HG02981 (cell line): ENCODE measurements around the gene URM1.
"Not testable (repeated sequence)": the region's sequence is repeated elsewhere in the genome, so short reads cannot be mapped to it uniquely, and the experiment has no call there.

Experiments used
- ATAC-seq: cut with Tn5 transposase; IDR thresholded peaks from one replicate; pipeline ENCODE4 v1.9.1; 2021; ENCODE audit warnings: mild to moderate bottlenecking, moderate library complexity; ENCODE audit not compliant: unreplicated experiment

URM1 gene

GRCh38 chr9:128370752-128371629 is at the start of gene URM1:
Gene URM1, plus strand, starts transcription at chr9:128371374. Its CDS starts 7 bp downstream, at chr9:128371381.
- peak; percentile 94 for ATAC-seq

DNA sequence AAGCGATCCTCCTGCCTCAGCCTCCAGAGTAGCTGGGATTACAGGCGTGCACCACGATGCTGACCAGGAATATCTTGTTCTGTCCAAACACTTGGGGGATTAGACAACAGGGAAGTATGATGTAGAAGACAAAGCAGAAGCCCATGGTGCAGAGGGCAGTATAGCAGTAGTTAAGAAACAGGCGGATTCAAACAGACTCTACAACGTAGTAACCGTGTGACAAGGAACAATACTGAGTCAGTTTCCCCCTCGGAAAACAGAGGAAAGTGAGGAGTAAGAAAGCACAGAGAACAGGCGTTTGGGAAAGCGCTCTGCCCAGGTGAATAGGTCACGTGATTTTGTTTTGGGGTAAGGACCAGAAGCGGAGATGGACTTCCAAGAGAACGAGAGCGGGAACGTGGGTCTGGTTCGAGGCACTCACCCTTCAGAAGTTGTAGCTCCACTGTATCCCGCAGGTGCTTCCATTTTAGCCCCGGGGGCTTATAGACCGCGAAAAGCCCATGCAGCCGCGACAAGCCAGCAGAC is 49.2 kb upstream of the URM1 start:
- no peak for ATAC-seq

GRCh38 chr9:128322404-128323211 is 48.6 kb upstream of the URM1 start, which contains the start of the genes COQ4 and TRUB2:
Gene COQ4, plus strand, starts transcription at chr9:128322839. Its CDS starts 20 bp downstream, at chr9:128322859.
Gene TRUB2, minus strand, starts transcription at chr9:128322447. Its CDS starts 39 bp downstream, at chr9:128322408.
- peak; percentile 75 for ATAC-seq

DNA sequence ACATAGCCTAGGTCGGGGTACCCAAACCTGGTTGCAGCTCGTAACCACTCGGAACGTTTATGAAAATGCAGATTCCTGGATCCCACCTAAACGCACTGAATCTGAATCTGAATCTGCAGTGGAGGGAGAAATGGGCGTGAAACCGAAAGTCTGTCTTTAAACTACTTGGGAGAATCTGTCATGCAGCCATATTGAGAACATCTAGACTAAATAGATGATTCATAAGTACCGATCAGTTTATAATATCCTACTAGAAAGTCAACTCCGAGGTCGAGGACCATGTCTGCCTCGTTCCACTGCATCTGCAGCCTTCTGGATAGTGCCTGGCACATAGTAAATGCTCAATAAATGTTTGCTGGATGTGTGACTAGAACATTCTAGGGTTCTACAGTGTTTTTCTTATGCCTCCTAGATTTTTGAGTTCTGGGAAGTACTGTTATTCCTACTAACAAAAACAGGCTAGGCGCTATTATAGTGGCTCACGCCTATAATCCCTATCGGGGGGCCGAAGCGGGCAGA is 47.9 kb upstream of the URM1 start:
- no peak for ATAC-seq

- no peak for ATAC-seq
These were observed 47.4 kb upstream of the URM1 start for GRCh38 chr9:128323791-128324190.

- no peak for ATAC-seq
These were observed 46.8 kb upstream of the URM1 start for GRCh38 chr9:128324401-128324800.

- ATAC-seq: no peak
These were observed 45.5 kb upstream of the URM1 start for GRCh38 chr9:128325629-128326028.

DNA sequence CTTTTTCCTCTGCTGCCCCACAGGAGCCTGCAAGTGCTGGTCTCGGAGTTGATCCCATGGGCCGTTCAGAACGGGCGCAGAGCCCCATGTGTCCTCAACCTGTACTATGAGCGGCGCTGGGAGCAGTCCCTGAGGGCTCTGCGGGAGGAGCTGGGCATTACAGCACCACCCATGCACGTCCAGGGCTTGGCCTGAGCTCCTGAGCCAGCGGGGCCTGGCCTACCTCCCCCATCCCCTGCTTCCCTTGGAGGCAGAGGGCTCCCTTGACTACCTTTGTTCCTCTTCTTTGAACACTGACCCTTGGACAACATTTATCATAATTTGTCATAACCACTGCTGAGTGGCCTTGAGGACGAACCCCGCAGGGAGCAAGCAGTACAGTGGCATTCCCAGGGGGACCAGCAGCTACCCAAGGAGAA is 37.7 kb upstream of the URM1 start:
- ATAC-seq: no peak

DNA sequence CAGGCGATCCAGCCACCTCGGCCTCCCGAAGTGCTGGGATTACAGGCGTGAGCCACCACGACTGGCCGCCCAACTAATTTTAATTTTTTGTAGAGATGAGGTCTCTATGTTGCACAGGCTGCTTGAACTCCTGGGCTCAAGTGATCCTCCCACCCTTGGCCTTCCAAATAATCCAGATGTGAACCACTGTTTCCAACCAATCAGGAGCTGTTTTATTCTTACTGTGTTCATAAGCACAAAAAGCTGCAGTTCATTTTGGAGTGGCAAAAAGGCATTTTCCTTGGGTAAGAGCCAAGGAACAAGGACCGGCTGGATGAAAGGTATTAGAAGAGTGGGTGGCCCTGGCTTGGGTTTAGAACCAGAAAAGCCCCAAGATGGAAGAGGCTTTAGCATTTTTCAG is 36.0 kb upstream of the URM1 start:
- no peak for ATAC-seq

DNA sequence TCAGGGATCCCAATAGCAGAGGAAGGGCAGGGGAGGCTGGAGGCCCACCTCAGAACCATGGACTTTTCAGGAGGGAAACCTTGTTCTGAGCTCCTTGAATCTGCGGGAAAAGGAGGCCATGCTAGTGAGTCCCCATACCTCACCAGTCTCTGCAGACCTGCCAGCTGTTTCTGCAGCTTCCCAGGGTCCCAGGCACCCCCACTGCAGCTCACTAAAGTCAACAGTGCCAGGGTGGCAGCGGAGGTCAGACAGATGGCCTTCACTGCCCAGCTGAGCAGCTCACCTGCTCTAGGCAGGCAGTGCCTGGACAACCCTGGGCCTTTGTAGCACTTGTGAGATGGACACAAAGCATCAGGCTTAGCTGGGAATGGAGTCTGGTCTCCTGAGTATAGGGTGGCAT is 35.3 kb upstream of the URM1 start:
- ATAC-seq: no peak

DNA sequence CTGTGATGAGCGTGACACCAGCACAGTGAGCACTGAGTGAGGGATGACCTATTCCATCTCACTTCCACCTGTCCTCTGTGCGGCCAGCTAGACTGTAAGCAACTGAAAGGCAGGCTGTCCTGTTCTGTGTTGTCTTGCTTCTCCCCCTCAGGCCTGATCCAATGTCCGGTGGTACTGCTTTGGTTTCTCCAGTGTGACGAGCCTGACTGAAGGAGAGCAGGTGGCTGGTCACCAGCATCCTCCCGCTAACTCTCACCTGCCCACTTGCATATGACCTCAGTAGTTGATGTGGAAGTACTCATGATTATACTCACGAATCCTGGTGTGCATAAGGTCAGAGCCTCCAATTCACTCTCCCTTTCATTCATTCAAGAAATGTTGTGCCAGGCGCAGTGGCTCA is 33.2 kb upstream of the URM1 start:
- no peak for ATAC-seq

- not testable (repeated sequence) for ATAC-seq
These were observed 32.1 kb upstream of the URM1 start for GRCh38 chr9:128338852-128339614.

DNA sequence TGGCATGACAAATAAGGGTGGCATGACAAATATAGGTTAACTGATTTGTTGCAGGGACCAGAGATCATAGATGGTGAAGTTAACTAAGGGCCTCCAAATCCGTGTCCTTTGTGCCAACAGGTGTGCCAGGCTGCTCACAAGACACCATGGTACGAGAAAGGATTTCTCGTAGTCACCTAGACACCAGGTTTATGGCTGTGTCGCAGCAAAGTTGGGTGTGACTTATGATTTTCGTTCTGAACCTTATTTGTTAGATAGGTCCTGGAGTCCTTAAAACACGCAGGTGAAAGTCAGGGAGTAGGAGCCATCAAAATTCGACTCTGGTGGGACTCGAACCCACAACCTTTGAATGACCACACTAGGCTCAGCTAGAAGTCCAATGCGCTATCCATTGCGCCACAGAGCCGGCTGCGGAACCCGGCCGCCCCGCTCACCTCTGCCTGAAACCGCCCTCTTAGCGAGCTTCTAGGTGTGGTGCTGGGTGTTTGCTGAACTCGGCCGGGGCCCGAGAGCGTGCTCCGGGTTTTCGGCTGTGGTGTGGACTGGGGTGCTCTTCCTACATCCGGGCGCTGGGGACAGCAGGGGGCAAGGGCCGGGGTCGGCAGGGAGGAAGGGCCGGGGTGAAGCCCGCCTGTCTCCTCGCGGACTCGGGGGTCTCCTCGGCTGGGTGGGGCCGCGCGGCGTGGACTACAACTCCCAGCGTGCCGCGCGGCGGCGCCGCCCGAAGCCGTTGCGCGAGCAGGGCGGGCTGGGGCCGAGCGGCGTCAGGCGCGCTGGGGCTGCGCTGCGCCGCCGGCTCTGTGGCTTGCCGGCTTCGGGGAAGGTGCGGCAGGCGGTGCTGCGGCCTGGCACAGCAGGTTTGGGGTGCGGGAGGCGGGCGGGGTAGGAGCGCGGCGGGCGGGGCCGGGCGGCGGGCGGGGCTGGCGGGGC is 31.1 kb upstream of the URM1 start, which contains the start of gene SLC27A4:
Gene SLC27A4, plus strand, starts transcription at position 767 of the 930 bp plus-strand sequence. CDS start 2,606 bp downstream, outside the sequence.
- ATAC-seq: peak; percentile 65

- ATAC-seq: peak; percentile 31
These were observed 30.3 kb upstream of the URM1 start for GRCh38 chr9:128340691-128341434.

DNA sequence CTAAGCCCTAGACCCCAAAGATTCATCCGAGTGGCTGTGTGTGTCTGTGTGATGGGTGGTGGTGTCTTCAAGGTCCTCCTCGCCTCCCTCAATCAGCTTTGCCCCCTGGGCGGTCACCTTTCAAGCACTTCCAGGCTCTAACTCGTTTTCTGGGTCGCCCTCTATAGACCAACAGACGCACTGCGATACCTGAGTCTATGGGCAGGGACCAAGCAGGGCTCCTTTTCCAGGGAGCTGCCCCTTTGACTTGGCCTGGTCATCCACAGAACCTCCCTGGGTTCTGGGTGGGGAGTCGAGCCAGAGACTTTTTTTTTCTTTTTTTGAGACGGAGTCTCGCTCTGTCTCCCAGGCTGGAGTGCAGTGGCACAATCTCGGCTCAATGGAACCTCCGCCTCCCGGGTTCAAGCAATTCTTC is 29.7 kb upstream of the URM1 start:
- ATAC-seq: peak; percentile 50

DNA sequence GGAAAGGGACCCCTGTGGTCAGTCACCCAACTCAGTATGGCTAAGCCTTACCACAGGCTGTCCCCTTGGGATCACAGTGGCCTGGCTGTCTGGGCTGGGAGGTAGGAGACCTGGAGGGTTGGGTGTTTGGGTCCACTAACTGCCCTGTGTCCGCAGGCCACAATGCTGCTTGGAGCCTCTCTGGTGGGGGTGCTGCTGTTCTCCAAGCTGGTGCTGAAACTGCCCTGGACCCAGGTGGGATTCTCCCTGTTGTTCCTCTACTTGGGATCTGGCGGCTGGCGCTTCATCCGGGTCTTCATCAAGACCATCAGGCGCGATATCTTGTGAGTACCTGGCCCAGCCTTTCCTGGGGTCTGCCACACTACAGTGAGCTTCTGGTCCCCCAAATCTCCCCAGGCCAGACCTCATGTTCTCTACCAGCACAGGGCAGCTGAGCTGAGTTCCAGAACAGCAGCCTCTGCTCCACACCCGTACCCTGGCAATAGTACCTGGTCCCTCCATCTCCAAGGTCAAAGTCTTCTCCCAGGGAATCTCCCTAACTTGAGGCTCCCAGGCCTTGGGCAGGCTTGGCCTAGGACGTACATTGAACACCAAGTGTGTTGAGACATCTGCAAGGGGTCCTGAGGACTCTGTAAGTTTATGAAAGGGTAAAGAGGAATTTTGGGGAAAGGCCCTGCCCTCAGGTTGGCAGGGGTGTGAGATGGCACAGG is 28.0 kb upstream of the URM1 start:
- no peak for ATAC-seq

- ATAC-seq: no peak
These were observed 27.3 kb upstream of the URM1 start for GRCh38 chr9:128343855-128344254.
